ENCODE measurements around the gene ACTN2. TPM values are rescaled to one million over a fixed set of nuclear protein-coding genes. Genes with fewer than 3 reads are reported as not detected.

ACTN2 gene
- total and polyA plus RNA-seq, 2 donors (not counting 3 experiments of a cell fraction or from before 2014, with no cell fraction given) = 0.22 to 0.55 TPM

DNA sequence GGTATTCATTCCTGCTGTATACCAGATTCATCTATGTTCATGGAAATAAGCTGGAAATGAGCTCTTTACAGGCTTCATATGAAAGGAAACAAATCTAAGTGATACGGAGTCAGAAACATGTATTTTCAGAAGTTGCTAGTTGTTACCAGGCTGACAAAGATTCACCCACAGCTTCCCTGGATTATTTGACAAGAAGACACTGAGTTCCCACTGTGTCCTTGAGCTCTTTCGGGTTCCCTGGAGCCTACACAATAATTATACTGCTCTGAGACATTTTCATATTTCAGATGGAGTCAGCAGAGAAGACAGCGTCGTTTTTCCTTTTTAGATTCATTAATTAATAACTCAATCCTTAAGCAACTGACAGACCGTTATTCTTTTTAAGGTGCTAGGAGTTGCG is 79.5 kb downstream of the ACTN2 start:
- no peaks in the 10 kb centered on the region for H3K9me3 ChIP-seq (replicated peaks; ENCODE audit: control insufficient read depth, insufficient read depth, low read length)
- no peak overlapping the region for H3K4me3 ChIP-seq (replicated peaks in 1 of 3; ENCODE audit: insufficient read depth in 1 of 3, low read depth in 1 of 3, low read length in 3 of 3)
- BruUV-seq (replicated peaks) = no TSS peak
- TF ChIP-seq, protein P1, sequence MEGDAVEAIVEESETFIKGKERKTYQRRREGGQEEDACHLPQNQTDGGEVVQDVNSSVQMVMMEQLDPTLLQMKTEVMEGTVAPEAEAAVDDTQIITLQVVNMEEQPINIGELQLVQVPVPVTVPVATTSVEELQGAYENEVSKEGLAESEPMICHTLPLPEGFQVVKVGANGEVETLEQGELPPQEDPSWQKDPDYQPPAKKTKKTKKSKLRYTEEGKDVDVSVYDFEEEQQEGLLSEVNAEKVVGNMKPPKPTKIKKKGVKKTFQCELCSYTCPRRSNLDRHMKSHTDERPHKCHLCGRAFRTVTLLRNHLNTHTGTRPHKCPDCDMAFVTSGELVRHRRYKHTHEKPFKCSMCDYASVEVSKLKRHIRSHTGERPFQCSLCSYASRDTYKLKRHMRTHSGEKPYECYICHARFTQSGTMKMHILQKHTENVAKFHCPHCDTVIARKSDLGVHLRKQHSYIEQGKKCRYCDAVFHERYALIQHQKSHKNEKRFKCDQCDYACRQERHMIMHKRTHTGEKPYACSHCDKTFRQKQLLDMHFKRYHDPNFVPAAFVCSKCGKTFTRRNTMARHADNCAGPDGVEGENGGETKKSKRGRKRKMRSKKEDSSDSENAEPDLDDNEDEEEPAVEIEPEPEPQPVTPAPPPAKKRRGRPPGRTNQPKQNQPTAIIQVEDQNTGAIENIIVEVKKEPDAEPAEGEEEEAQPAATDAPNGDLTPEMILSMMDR (IDR thresholded peaks at IDR 0.05; ENCODE audit: extremely low read depth in 1 of 2, insufficient read depth in 1 of 2, low read depth in 1 of 2, low read length in 2 of 2) = no peak
- TF ChIP-seq, protein P2, sequence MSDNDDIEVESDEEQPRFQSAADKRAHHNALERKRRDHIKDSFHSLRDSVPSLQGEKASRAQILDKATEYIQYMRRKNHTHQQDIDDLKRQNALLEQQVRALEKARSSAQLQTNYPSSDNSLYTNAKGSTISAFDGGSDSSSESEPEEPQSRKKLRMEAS (IDR thresholded peaks at IDR 0.05; ENCODE audit: insufficient read depth, insufficient read length) = no peak
- no peak for TF ChIP-seq JUN (IDR thresholded peaks at IDR 0.05; ENCODE audit: borderline replicate concordance, insufficient read depth, insufficient read length, low read depth)
- TF ChIP-seq FOS (IDR thresholded peaks at IDR 0.05; ENCODE audit: borderline replicate concordance, insufficient read depth, low read length) = no peak
- no peak for TF ChIP-seq POLR2AphosphoS5 (IDR thresholded peaks at IDR 0.05; ENCODE audit: insufficient read depth, low read depth, low read length)
- no peak for TF ChIP-seq GATA2 (IDR thresholded peaks at IDR 0.05; ENCODE audit: insufficient read depth, insufficient read length, low read depth, low read length)
- TF ChIP-seq EZH2 (IDR thresholded peaks at IDR 0.05; ENCODE audit: borderline replicate concordance, low read depth, low read length, severe bottlenecking) = no peak
- no peak for TF ChIP-seq MYC (IDR thresholded peaks at IDR 0.05; ENCODE audit: low read depth, low read length)
- no peak for TF ChIP-seq POLR2A (IDR thresholded peaks at IDR 0.05; ENCODE audit: low read depth, low read length)
- H3K36me3 ChIP-seq (ENCODE audit: control insufficient read depth in 2 of 2, extremely low read depth in 1 of 2, insufficient read depth in 2 of 2, low read length in 2 of 2) = no peaks in the 10 kb centered on the region
- no peaks in the 10 kb centered on the region for H4K20me1 ChIP-seq (replicated peaks; ENCODE audit: control insufficient read depth, extremely low read depth, insufficient read depth, low read length)
- no peak overlapping the region for H3K9ac ChIP-seq (replicated peaks; ENCODE audit: extremely low read depth, insufficient read depth, low read length)
- no peak for FAIRE-seq
- no peak for DNase-seq (ENCODE audit: low read depth, low spot score)
- ChIA-PET POLR2A (no interaction called here), CTCF (no interaction called here)
- H3K27me3 ChIP-seq (ENCODE audit: control insufficient read depth in 2 of 2, insufficient read depth in 2 of 2, low read length in 2 of 2) = peaks cover 0 to 2% of the 10 kb centered on the region in 2 experiments
- dilution Hi-C loops (cut with MboI; ENCODE audit: extremely low pct_ligation_motif_present, low sequenced_read_pairs) = no loop called here
- H3K9me1 ChIP-seq (replicated peaks; ENCODE audit: control insufficient read depth, extremely low read depth, insufficient read depth, low read length) = no peaks in the 10 kb centered on the region
- no peaks in the 10 kb centered on the region for H3K79me2 ChIP-seq (ENCODE audit: control insufficient read depth, insufficient read depth, low read length)
- intact Hi-C loops (cut with micrococcal nuclease) = no loop called here
- no peak overlapping the region for H3K4me2 ChIP-seq (ENCODE audit: insufficient read depth, low read length)
- no peaks in the 10 kb centered on the region for H3K4me1 ChIP-seq (ENCODE audit: control insufficient read depth, extremely low read depth, insufficient read depth, low read length)
- H2AFZ ChIP-seq (ENCODE audit: low read depth, low read length) = no peak overlapping the region
- H3K27ac ChIP-seq (ENCODE audit: insufficient read depth, low read depth, low read length) = no peak overlapping the region

Data from endothelial cell of umbilical vein (primary cell).